NCI-H1092 (cell line): ENCODE data around the gene GARS1.
"Not testable (repeated sequence)": the region's sequence is repeated elsewhere in the genome, so short reads cannot be mapped to it uniquely, and the experiment has no call there.

Source experiments
- DNase-seq: peaks from one replicate; lab custom pipeline; 2025; lab: John Stamatoyannopoulos, UW

GARS1 gene

GRCh38 chr7:30627026-30627425, 32.3 kb downstream of the GARS1 start:
- DNase-seq = no peak

- DNase-seq = no peak
These were observed 36.3 kb downstream of the GARS1 start for GRCh38 chr7:30630986-30631385.

- no peak for DNase-seq
These were observed 38.5 kb downstream of the GARS1 start for GRCh38 chr7:30633223-30633622.

- no peak for DNase-seq
These were observed 39.5 kb downstream of the GARS1 start for GRCh38 chr7:30634193-30634626.

GRCh38 chr7:30634634-30635201, 40.0 kb downstream of the GARS1 start:
- no peak for DNase-seq

- DNase-seq = no peak
These were observed 41.1 kb downstream of the GARS1 start for GRCh38 chr7:30635798-30636197.

GRCh38 chr7:30642322-30642721, 47.6 kb downstream of the GARS1 start:
- not testable (repeated sequence) for DNase-seq

GRCh38 chr7:30642789-30643188, 48.1 kb downstream of the GARS1 start:
- no peak for DNase-seq

- no peak for DNase-seq
These were observed 49.7 kb downstream of the GARS1 start for GRCh38 chr7:30644286-30644955.

GRCh38 chr7:30645661-30646060, 51.0 kb downstream of the GARS1 start:
- DNase-seq = no peak

- DNase-seq = no peak
These were observed 51.5 kb downstream of the GARS1 start for GRCh38 chr7:30646154-30646553.

GRCh38 chr7:30647589-30648364, 53.1 kb downstream of the GARS1 start:
- no peak for DNase-seq

- no peak for DNase-seq
These were observed 54.3 kb downstream of the GARS1 start for GRCh38 chr7:30648744-30649540.

- DNase-seq = no peak
These were observed 55.2 kb downstream of the GARS1 start for GRCh38 chr7:30649717-30650420.

- no peak for DNase-seq
These were observed 55.7 kb downstream of the GARS1 start for GRCh38 chr7:30650421-30650808.

- DNase-seq = no peak
These were observed 57.5 kb downstream of the GARS1 start for GRCh38 chr7:30652132-30652531.

- no peak for DNase-seq
These were observed 58.3 kb downstream of the GARS1 start for GRCh38 chr7:30652698-30653641.

- DNase-seq = no peak
These were observed 59.8 kb downstream of the GARS1 start for GRCh38 chr7:30654296-30655090.

GRCh38 chr7:30655096-30655970, 60.7 kb downstream of the GARS1 start:
- no peak for DNase-seq
